T47D (cell line): ENCODE data around the gene ACTRT3.

Experiments
- DNase-seq, 2 experiments: peaks; one replicate each; pipeline versions ENCODE4 v3.0.0 to v3.0.0-alpha.2; 2011 to 2012; ENCODE audit warnings: low read depth in 1 of 2, low spot score in 1 of 2
- JUND ChIP-seq: IDR thresholded peaks from 2 replicates; pipeline ENCODE4 v1.6.1; 2012; ENCODE audit warnings: low read depth
- in situ Hi-C: cut with HindIII; loops from 2 replicates; pipeline ENCODE4 v1.10.0; 2016; ENCODE audit warnings: low sequenced_read_pairs, low pct_unique_long_range_greater_than_20kb

Gene ACTRT3

DNA sequence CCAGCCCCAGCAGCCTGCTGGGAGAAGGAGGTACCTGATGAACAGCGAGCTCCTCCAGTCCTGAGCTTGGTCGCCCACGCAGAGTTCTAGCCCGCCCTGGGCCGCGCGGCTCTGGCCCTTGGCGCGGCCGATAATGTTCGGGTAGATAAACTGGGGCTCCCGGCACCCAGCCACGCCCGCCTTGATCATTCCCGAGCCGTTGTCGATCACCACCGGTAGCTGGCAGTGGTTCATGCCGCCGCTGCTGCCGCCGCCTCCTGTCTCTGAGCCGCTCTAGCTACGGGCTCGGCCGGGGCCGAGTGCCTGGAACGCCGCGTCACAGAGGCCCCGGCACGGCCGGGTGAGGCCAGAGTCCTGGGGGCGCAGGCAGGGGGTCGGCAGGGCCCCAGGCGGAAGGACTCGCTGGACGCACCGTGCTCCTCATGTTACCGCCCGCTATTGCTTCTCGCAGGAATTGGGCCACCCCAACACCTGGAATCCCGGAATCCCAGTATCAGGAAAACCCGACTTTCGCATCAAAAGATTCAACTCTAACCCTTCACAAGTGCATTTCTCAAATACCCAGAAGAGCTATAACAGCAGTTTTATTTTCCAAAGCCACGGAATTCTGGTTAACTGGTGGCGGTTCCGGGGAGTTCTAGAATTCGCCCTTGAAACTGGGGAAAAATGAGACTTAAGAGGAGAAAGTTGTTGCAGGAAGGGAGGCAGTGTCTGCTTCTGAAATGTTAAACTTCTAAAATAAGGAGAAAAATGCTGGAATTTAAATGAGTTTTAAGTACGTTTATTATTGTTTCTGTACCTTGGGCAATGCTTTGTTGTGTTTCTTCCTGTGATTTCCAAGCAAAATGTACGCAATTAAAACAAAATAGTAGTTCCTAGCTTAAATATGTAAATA lies at the start of gene ACTRT3:
TSS of gene ACTRT3 (minus strand) at position 275 of the 895 bp plus-strand sequence. CDS start at position 234, 41 bp downstream.
- TF ChIP-seq JUND, result no peak
- in situ Hi-C loops, result no loop called here
- peak; percentile 73 to 78 for DNase-seq

DNA sequence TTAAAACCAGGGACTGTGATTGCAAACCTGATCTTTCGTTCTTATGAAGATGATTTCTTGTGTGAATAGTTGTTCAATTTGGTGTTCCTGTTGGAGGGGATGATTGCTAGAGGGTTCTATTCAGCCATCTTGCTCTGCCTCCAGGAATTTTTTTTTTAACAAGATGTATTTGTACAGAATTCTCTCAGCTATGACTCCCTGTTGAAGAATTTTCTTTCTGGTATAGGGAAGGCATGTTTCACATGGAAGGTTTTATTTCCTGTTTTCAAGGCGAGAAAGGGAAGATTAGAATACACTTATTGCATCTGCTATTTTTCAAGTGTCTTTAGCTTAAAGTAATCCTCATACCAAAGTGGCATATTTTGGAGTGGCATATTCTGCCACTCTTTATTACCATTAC lies 49.0 kb upstream of the ACTRT3 start:
- no peak for DNase-seq
- TF ChIP-seq JUND, result no peak
- in situ Hi-C loops, result no loop called here

DNA sequence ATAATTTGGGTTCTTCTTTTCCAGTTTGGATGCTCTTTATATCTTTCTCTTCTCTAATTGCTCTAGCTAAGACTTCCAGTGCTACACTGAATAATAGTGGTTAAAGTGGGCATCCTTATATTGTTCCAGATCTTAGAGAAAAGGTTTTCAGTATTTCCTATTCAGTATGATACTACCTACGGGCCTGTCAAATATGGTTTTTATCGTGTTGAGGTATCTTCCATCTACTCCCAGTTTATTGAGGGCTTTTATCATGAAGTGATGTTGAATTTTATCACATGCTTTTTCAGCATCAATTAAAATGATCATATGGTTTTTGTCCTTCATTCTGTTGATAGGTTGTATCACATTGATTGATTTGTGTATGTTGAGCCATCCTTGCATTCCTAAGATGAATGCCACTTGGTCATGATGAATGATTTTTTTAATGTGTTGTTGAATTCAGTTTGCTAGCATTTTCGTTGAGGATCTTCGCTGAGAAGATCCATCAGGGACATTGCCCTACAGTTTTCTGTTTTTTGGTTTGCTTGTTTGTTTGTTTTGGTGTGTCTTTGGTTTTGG lies 46.3 kb upstream of the ACTRT3 start:
- TF ChIP-seq JUND, result no peak
- in situ Hi-C loops, result no loop called here
- no peak for DNase-seq

DNA sequence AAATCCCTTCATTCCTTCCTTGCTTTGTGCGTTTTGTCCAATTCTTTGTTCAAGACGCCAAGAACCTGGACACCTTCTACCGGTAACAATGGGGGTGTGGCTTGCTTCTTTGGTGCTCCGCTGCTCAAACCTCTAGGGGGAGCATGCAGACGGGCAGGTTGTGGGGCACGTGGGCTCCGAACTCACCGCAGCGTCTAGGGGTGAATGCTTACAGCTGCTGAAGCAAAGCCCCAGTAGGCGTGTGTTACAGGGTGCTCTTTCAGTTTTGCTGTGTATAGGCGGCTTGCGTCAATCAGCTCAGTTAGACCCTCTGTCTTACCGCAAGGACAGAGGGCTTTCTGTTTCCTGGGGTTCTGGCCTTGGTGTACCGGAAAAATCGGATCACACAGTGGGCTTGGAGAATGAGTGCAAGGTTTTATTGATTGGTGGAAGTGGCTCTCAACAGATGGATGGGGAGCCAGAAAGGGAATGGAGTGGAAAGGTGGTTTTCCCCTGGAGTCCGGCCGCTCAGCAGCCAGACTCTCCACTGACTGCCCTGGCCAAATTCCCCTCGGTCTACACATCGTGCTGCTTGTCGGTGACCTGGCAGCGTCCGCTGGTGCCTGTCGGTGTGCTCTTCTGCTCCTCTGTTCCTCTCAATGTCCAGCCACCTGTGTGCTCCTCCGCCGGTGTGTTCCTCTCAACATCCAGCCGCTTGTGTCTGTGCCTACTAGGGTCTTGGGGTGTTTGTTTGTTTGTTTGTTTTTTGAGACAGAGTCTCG lies 44.6 kb upstream of the ACTRT3 start:
- in situ Hi-C loops, result no loop called here
- DNase-seq, result peak in 1 of 2 experiments; percentile 65
- no peak for TF ChIP-seq JUND

DNA sequence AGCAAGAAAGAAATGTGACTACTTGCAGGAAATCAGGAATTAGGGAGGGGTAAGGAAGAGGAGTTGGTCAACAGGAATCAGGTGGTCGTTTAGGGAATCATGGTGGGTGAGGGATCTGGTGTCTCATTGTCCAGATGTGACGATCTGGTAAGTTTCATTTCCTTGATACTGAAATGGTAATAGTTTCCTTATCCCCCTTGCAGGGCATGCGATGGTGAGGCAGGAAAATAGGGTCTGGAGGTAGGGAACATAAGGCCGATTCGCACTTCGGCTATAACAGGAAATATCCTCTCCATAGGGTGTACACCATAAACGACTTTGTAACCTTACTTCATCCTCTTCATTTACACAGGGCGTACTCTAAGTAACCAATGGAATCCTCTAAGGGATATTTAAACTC lies 43.9 kb upstream of the ACTRT3 start:
- DNase-seq, result no peak
- TF ChIP-seq JUND, result no peak
- in situ Hi-C loops, result no loop called here

DNA sequence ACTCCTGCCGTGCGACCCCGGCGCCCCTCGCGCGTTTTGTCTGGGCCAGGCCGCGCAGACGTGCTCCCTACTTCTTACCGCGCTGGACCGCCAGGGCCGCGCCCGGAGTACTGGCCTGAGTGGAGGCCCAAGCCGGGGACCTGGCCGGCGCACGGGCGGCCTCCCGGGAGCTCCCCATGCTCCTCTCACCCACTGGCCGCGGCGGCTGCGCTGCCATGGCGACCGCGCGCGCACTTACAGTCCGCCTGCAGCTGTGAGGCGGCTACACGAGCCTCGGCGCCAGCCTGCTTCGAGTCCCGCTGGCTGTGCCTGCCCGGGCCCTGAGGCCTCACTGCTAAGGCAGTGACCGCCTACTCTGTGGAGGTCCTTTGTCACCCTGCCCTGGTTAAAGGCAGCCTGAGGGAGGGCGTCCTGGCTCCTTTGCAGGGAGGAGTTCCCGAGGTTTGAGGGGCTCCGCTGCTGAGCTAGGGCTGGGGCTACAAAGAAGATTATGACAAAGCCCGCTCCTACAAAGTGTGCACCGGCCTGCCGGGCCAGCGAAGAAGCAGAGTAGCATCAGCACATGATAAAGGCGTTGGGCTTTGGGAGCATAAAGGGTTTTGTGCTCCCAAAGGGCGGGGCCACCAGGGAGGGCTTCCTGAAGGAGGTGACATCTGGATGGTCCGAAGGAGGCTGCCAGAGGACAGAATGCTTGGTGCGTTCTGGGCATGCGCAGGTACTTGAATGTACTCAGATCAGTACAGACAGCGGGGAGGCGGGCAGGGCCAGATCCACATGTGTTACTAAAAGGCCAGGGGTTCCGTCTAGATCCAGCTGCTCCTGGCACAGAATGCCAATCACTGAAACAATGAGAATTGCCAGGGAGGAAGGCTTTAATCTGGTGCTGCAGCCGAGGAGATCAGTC lies 43.2 kb upstream of the ACTRT3 start, which contains the start of the genes LRRC34 and LRRIQ4:
TSS of gene LRRC34 (minus strand) at position 573 of the 904 bp plus-strand sequence. CDS start at position 217, 356 bp downstream.
TSS of gene LRRIQ4 (plus strand) at position 539 of the 904 bp plus-strand sequence. CDS start 9,052 bp downstream, outside the sequence.
- in situ Hi-C loops, result no loop called here
- TF ChIP-seq JUND, result no peak
- no peak for DNase-seq

DNA sequence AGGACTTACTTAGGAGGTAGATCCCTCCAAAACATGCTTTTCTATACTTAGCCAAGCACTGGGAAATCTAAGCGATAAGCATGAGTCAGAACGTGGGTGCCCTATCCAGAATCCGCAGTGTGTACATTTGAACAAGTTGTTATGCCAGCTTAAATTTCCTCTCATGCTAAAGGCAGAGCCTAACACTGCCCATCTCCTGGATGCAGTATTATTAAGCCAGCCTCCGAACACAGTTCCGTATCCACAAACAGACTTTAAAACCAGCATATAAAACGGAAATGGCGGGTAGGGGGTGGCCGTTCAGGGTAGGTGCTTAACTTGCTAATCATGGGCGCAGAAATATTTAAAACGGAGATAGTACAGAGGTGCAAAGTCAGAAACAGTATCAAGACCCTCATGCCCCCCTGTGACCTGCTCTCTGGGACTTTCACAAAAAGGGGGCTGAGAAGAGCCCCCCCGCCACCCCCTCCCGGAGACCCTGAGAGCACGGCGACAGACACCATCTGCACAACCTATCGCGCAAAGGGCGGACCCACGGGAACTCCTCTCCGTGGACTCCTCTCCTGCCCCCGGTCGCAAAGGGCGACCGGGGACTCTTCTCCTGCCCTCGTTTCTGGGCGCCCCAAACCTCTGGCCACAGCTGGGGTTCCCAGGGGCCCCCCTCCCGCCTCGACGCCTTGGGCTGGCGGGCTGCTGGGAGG lies 42.4 kb upstream of the ACTRT3 start:
- TF ChIP-seq JUND, result no peak
- in situ Hi-C loops, result no loop called here
- no peak for DNase-seq

DNA sequence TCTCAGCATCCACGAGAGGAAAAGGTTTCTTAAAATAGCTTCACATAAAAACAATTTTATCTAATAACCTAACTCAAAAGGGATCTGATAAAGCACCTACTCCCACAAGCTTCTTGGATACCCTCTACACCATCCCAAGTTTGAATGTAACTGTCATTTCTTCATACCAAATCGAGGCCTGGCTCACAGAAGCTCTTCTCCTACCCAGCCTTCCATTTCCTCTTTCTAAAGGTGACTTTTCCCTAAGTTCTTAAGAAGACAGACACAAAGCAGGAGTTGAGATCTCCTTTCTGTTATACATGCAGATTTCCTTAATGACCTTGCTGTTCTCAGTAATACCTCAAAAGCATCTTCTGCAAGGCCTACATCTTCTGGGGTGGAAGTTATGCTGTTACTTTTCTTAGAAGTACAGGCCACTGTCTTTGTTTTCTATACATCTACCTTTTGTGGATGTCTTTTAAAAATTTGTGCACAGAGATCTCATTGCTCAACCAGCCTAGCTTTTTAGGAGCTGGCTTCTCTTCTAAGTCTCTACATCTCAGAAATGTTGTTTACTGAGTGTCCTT lies 40.0 kb upstream of the ACTRT3 start:
- TF ChIP-seq JUND, result no peak
- DNase-seq, result no peak
- in situ Hi-C loops, result no loop called here

DNA sequence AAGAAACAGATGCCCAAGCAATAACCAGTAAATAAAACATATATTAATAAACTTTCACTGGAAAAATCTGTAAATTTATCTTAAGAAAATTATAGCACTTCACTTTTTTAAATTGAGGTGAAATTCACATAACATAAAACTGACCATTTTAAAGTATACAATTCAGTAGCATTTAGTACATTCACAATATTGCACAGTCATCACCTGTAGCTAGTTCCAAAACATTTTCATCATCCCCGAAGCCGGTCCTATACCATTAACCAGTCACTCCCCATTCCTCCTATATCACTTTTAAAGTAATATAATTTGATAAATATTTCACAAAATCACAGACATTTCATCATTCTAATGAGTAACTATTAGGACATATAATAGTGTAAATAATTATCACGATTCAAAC lies 35.3 kb upstream of the ACTRT3 start:
- DNase-seq, result no peak
- in situ Hi-C loops, result no loop called here
- no peak for TF ChIP-seq JUND

DNA sequence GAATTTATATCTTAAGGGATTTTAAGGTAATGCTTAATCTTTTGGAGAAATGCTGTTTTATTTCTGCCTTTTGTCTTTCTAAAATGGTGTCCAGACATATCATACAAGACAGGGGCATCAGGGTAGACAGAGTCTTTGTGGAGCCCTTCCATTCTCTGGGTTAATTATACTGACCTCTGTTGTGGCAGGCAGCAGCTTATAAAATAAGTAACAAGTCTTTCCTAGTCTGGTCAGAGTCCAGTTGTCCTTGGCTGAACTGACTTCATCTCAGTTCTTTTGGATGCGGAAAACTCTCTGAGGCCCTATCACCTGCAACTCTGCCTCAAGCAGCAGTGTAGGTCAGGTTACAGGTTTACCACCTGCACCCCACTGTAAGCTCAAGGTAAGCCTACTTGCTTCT lies 23.0 kb upstream of the ACTRT3 start:
- TF ChIP-seq JUND, result no peak
- in situ Hi-C loops, result no loop called here
- no peak for DNase-seq
